ENCODE data around the gene TBC1D21.
"Not testable (repeated sequence)": the region's sequence is repeated elsewhere in the genome, so short reads cannot be mapped to it uniquely, and the experiment has no call there.

TBC1D21 gene

DNA sequence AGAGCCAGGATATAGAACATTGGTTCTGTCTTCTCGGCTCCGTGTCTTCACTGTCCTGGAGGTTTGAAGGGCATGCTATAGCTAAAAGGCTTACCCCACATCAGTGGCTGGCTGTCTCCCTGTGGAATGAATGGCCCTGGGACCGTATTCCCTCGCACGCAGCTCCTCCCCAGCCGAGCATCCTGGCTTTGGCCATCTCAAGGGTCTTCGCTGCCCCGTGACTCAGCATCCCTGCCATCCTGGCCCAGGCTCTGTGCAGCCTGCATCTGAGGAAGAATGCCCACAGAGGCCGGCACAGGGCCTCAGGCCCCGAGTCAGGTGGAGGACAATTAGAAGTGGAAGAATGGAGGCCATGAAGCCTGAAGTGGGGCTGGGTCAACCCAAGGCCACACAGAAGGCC lies 63.9 kb downstream of the TBC1D21 start:
- TF ChIP-seq, protein P1, sequence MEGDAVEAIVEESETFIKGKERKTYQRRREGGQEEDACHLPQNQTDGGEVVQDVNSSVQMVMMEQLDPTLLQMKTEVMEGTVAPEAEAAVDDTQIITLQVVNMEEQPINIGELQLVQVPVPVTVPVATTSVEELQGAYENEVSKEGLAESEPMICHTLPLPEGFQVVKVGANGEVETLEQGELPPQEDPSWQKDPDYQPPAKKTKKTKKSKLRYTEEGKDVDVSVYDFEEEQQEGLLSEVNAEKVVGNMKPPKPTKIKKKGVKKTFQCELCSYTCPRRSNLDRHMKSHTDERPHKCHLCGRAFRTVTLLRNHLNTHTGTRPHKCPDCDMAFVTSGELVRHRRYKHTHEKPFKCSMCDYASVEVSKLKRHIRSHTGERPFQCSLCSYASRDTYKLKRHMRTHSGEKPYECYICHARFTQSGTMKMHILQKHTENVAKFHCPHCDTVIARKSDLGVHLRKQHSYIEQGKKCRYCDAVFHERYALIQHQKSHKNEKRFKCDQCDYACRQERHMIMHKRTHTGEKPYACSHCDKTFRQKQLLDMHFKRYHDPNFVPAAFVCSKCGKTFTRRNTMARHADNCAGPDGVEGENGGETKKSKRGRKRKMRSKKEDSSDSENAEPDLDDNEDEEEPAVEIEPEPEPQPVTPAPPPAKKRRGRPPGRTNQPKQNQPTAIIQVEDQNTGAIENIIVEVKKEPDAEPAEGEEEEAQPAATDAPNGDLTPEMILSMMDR (IDR thresholded peaks at IDR 0.05; ENCODE audit: extremely low read depth, insufficient read depth, missing control alignments) = no peak
- no peak for DNase-seq (ENCODE audit: low spot score)
- in situ Hi-C loops (cut with MboI; ENCODE audit: low pct_unique_long_range_greater_than_20kb, low sequenced_read_pairs, unreplicated experiment) = no loop called here

DNA sequence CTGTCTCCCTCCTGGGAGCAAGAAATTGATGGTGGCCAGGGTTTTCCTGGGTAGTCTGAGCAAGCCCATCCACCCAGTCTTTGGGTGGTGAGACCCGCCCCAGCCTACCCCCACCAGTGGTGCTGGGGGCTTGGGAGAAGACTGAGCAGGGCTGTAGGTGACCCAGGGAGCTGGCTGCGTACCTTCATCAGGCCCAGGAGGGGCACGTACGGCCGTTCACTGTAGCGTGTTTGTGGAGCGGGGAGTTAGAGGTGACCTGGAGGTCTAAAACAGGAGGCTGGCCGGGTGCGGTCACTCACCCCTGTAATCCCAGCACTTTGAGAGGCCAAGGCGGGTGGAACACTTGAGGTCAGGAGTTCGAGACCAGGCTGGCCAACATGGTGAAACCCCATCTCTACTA lies 64.4 kb downstream of the TBC1D21 start:
- DNase-seq (ENCODE audit: low spot score) = no peak
- TF ChIP-seq, protein P1 (IDR thresholded peaks at IDR 0.05; ENCODE audit: extremely low read depth, insufficient read depth, missing control alignments) = no peak
- in situ Hi-C loops (cut with MboI; ENCODE audit: low pct_unique_long_range_greater_than_20kb, low sequenced_read_pairs, unreplicated experiment) = no loop called here

DNA sequence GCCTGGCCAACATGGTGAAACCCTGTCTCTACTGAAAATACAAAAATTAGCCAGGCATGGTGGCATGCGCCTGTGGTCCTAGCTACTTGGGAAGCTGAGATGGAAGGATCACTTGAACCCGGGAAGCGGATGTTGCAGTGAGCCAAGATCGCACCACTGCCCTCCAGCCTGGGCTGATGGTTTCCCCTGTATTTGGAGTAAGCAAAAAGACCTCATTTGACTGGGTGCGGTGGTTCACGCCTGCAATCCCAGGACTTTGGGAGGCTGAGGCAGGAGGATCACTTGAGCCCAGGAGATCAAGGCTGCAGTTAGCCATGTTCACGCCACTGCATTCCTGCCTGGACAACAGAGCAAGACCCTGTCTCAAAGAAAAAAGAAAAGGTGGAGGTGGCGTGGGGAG lies 65.2 kb downstream of the TBC1D21 start:
- in situ Hi-C loops (cut with MboI; ENCODE audit: low pct_unique_long_range_greater_than_20kb, low sequenced_read_pairs, unreplicated experiment); DNase-seq (ENCODE audit: low spot score): not testable (repeated sequence)
